Measurements from ENCODE around the gene DCLK1.

DNA sequence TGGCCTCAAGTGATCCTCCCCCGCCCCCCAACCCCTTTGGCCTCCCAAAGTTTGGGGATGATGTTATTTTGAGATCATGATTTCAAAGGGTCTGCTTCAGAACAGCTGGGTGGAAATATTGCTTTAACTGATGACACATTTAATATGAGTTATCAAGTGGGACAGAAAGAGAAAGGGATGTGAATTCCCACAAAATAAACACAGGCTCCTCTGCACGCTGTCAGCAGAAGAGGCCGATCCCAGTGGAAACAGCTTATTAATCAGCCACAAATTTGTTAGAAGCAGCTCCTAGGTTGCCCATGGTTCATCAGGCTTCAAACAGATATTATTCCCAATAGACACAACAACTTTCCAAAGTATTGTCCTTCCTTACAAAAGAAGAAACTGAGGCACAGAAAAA is 4.7 kb downstream of the DCLK1 start:
- no peak for TF ChIP-seq CTCF (IDR thresholded peaks at IDR 0.05)
- TF ChIP-seq POLR2A (IDR thresholded peaks at IDR 0.05), result no peak
- TF ChIP-seq EP300 (IDR thresholded peaks at IDR 0.05), result no peak
